Progenitor cell of endocrine pancreas (in vitro differentiated cells): Measurements from ENCODE around the gene PLXNA2. TPM values are rescaled to one million over a fixed set of nuclear protein-coding genes. Genes with fewer than 3 reads are reported as not detected.

Source experiments
- DNase-seq: peaks from one replicate; pipeline ENCODE4 v3.0.0; 2021; ENCODE audit warnings: low spot score; ENCODE audit not compliant: unreplicated experiment
- H3K27ac Mint-ChIP-seq: 2 replicates; pipeline ENCODE4 v1.8.0; 2021; ENCODE audit warnings: mild to moderate bottlenecking, moderate library complexity, mixed read lengths
- H3K27me3 Mint-ChIP-seq: 2 replicates; pipeline ENCODE4 v1.8.0; 2021; ENCODE audit warnings: mixed read lengths
- H3K36me3 Mint-ChIP-seq: 2 replicates; pipeline ENCODE4 v1.8.0; 2022; ENCODE audit warnings: mixed read lengths; ENCODE audit not compliant: insufficient read depth
- H3K4me1 Mint-ChIP-seq: 2 replicates; pipeline ENCODE4 v1.8.0; 2021; ENCODE audit warnings: low read depth, mixed read lengths
- H3K4me3 Mint-ChIP-seq: 2 replicates; pipeline ENCODE4 v1.8.0; 2021; ENCODE audit warnings: low read depth, mild to moderate bottlenecking, moderate library complexity, mixed read lengths
- H3K9me3 Mint-ChIP-seq: 2 replicates; pipeline ENCODE4 v1.8.0; 2021; ENCODE audit warnings: low read depth, mixed read lengths
- total RNA-seq: library from RNA; stranded (reverse); gene quantifications from 2 replicates; pipeline ENCODE4 v1.2.1, GENCODE V29; 2021
- TF ChIP-seq, protein P1 (sequence below): fragments of 200-600 bp; sonication (generic); IDR thresholded peaks from one replicate; pipeline ENCODE4 v1.5.0; 2021; ENCODE audit warnings: antibody characterized with exemption, mild to moderate bottlenecking; ENCODE audit not compliant: unreplicated experiment

PLXNA2 gene
- total RNA-seq, 1 donor from 2014 or later, result 34.9 TPM

GRCh38 chr1:208264469-208265121 is 20.4 kb upstream of the PLXNA2 start:
- TF ChIP-seq, protein P1, sequence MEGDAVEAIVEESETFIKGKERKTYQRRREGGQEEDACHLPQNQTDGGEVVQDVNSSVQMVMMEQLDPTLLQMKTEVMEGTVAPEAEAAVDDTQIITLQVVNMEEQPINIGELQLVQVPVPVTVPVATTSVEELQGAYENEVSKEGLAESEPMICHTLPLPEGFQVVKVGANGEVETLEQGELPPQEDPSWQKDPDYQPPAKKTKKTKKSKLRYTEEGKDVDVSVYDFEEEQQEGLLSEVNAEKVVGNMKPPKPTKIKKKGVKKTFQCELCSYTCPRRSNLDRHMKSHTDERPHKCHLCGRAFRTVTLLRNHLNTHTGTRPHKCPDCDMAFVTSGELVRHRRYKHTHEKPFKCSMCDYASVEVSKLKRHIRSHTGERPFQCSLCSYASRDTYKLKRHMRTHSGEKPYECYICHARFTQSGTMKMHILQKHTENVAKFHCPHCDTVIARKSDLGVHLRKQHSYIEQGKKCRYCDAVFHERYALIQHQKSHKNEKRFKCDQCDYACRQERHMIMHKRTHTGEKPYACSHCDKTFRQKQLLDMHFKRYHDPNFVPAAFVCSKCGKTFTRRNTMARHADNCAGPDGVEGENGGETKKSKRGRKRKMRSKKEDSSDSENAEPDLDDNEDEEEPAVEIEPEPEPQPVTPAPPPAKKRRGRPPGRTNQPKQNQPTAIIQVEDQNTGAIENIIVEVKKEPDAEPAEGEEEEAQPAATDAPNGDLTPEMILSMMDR, result no peak
- Mint-ChIP-seq H3K9me3 (no peaks in the 10 kb centered on the region), H3K4me1 (peaks cover 4% of the 10 kb centered on the region), H3K27me3 (peaks cover 35% of the 10 kb centered on the region), H3K4me3 (no peak overlapping the region), H3K27ac (no peak overlapping the region), H3K36me3 (no peaks in the 10 kb centered on the region)
- DNase-seq, result no peak

DNA sequence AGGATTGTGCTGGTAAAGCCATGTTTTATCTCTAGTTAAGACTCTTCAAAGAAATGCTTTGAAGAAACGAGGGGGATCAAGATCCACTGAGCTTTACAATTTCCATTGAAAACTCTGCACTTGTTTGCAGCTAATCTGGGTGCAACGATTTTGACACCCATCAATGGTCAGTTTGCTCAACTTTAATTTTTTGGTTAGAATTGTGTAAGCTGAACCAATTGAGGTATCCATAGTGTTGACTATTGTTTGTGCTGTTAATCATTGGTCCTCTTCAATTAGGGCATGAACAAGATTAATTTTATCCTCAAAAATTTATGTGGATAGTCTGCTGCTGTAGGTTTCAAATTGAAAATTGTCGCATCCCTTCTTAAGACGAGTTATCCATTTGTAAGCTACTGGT is 17.7 kb upstream of the PLXNA2 start:
- H3K9me3 Mint-ChIP-seq, result no peaks in the 10 kb centered on the region
- no peak overlapping the region for H3K4me3 Mint-ChIP-seq
- H3K36me3 Mint-ChIP-seq, result no peaks in the 10 kb centered on the region
- peaks cover 18% of the 10 kb centered on the region for H3K27me3 Mint-ChIP-seq
- TF ChIP-seq, protein P1, result no peak
- no peak for DNase-seq
- peaks cover 4% of the 10 kb centered on the region for H3K4me1 Mint-ChIP-seq
- H3K27ac Mint-ChIP-seq, result no peak overlapping the region

GRCh38 chr1:208258277-208258676 is 14.1 kb upstream of the PLXNA2 start:
- no peak for DNase-seq
- Mint-ChIP-seq H3K27me3 (peaks cover 22% of the 10 kb centered on the region), H3K4me3 (no peak overlapping the region), H3K36me3 (no peaks in the 10 kb centered on the region), H3K9me3 (no peaks in the 10 kb centered on the region), H3K27ac (no peak overlapping the region), H3K4me1 (peaks cover 5% of the 10 kb centered on the region)
- TF ChIP-seq, protein P1, result no peak

DNA sequence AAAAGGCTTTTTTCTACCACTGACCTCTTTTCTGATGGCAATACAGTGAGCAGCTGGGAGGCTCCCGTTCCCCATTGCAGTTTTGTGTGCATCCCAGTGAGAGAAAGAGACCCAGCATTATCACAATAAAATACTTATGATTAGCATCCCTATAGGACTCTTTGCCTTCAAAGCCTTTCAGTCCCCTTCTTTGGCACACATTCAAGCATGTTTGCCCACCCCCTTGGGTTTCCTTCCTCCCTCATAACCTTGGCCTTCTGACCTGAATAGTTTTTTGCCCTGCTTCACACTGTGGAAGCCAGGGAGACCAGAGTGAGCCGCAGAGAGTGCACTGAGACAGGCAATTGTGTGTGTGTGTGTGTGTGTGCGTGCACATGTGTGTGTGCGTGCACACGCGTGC is 13.2 kb upstream of the PLXNA2 start:
- no peak overlapping the region for H3K4me3 Mint-ChIP-seq
- no peaks in the 10 kb centered on the region for H3K36me3 Mint-ChIP-seq
- TF ChIP-seq, protein P1, result no peak
- H3K27me3 Mint-ChIP-seq, result peaks cover 22% of the 10 kb centered on the region
- peaks cover 13% of the 10 kb centered on the region for H3K4me1 Mint-ChIP-seq
- H3K9me3 Mint-ChIP-seq, result no peaks in the 10 kb centered on the region
- H3K27ac Mint-ChIP-seq, result no peak overlapping the region
- no peak for DNase-seq

- Mint-ChIP-seq H3K27me3 (peaks cover 25% of the 10 kb centered on the region), H3K4me3 (no peak overlapping the region), H3K9me3 (no peaks in the 10 kb centered on the region), H3K36me3 (no peaks in the 10 kb centered on the region), H3K27ac (no peak overlapping the region), H3K4me1 (peaks cover 16% of the 10 kb centered on the region)
- TF ChIP-seq, protein P1, result no peak
- no peak for DNase-seq
Observed at GRCh38 chr1:208256556-208256955, 12.4 kb upstream of the PLXNA2 start.
